Right lobe of liver (tissue), 6 donors: ENCODE results near the gene PPP1R27. TPM values are rescaled to one million over a fixed set of nuclear protein-coding genes. Genes with fewer than 3 reads are reported as not detected.
A peak's percentile ranks its signal among the peaks of the same experiment; 100 is the strongest.

Source experiments
- ATAC-seq, 4 donors: fragments of 200-7000 bp; cut with Tn5 transposase; one replicate each; pipeline ENCODE4 v1.9.1; 2020; ENCODE audit warnings: mild to moderate bottlenecking in 4 of 4, moderate library complexity in 4 of 4
- DNase-seq, 3 donors: peaks; one replicate each; pipeline ENCODE4 v3.0.0-alpha.2; 2020
- H3K27ac ChIP-seq, 3 donors: fragments of 200-600 bp; one replicate each; pipeline ENCODE4 v1.8.0; 2022
- H3K27me3 ChIP-seq, 2 donors: fragments of 200-600 bp; one replicate each; pipeline ENCODE4 v1.8.0; 2022
- H3K36me3 ChIP-seq, 4 donors: fragments of 200-600 bp; sonication (generic) in 1 of 4; one replicate each; pipeline versions ENCODE4 v1.5.1 to v1.8.0; 2017 to 2022; ENCODE audit warnings: control low read depth in 1 of 4
- H3K4me1 ChIP-seq, 4 donors: fragments of 200-600 bp; sonication (generic) in 1 of 4; one replicate each; pipeline versions ENCODE4 v1.5.1 to v1.8.0; 2017 to 2022; ENCODE audit warnings: control low read depth in 1 of 4
- H3K4me3 ChIP-seq, 3 donors: fragments of 200-600 bp; one replicate each; pipeline ENCODE4 v1.8.0; 2022
- H3K9me3 ChIP-seq, 4 donors: fragments of 200-600 bp; sonication (generic) in 1 of 4; one replicate each; pipeline versions ENCODE4 v1.5.1 to v1.8.0; 2017 to 2022; ENCODE audit warnings: control low read depth in 1 of 4
- POLR2A ChIP-seq: fragments of 450-650 bp; IDR thresholded peaks from one replicate; pipeline ENCODE4 v1.6.1; 2017; ENCODE audit warnings: antibody characterized with exemption, mild to moderate bottlenecking
- WGBS: methylation state at CpG from one replicate; pipeline ENCODE4 v1.1.6; 2018; ENCODE audit warnings: low coverage, low lambda C conversion rate; ENCODE audit not compliant: insufficient coverage; ENCODE audit errors: missing lambda C conversion rate; 5-methylcytosine and 5-hydroxymethylcytosine counted together
- intact Hi-C, 2 donors: fragments of 100-400 bp; cut with DNase I; formaldehyde crosslinking; loops; one replicate each; pipeline versions ENCODE4 v1.11.2 to v1.14.1; 2022
- total RNA-seq, 6 experiments: library from RNA; depleted of rRNA in 2 of 6; stranded (reverse); fragments of >200 nt in 2 of 6; fragmentation: NEBNext Ultra II Directional in 3 of 6; extraction: Animal tissue kit (Norgen Biotek cat#: 25700) in 3 of 6; gene quantifications; one replicate each; pipeline versions ENCODE4 v1.1.0 to v1.2.4, GENCODE V29; 2016 to 2023
- TF ChIP-seq, protein P1 (sequence below), 4 donors: fragments of 200-600 bp in 3 of 4; fragments of 450-650 bp in 1 of 4; IDR thresholded peaks; one replicate each; pipeline versions ENCODE4 v1.5.1 to v1.8.0; 2016 to 2022; ENCODE audit warnings: antibody characterized with exemption in 4 of 4, mild to moderate bottlenecking in 2 of 4
- donor health status: DM: no; HTN: yes; CAD: no.
- donor health status: DM: no; HTN: no; CAD: no.
- donor health status: DM: no; HTN: no; CAD: no.
- donor health status: DM: no; HTN: yes; CAD: no.
- donor health status: DM: no; HTN: yes; CAD: no.

Gene PPP1R27
- total RNA-seq, 6 experiments from 2014 or later: 0.27 to 0.62 (median 0.40) TPM; not detected in 3

GRCh38 chr17:81811705-81812570, 22.9 kb downstream of the PPP1R27 start:
- Histone ChIP-seq H3K4me3 (no peak overlapping the region), H3K27ac (no peak overlapping the region), H3K4me1 (no peaks in the 10 kb centered on the region), H3K27me3 (no peaks in the 10 kb centered on the region), H3K36me3 (peaks cover 0 to 3% (median 0%) of the 10 kb centered on the region in 4 donors), H3K9me3 (no peaks in the 10 kb centered on the region)
- intact Hi-C loops: no loop called here
- DNase-seq (peak in 2 of 3 donors; percentile 47 to 61), ATAC-seq (peak; percentile 7 to 42 (median 16))
- TF ChIP-seq POLR2A: no peak
- TF ChIP-seq, protein P1, sequence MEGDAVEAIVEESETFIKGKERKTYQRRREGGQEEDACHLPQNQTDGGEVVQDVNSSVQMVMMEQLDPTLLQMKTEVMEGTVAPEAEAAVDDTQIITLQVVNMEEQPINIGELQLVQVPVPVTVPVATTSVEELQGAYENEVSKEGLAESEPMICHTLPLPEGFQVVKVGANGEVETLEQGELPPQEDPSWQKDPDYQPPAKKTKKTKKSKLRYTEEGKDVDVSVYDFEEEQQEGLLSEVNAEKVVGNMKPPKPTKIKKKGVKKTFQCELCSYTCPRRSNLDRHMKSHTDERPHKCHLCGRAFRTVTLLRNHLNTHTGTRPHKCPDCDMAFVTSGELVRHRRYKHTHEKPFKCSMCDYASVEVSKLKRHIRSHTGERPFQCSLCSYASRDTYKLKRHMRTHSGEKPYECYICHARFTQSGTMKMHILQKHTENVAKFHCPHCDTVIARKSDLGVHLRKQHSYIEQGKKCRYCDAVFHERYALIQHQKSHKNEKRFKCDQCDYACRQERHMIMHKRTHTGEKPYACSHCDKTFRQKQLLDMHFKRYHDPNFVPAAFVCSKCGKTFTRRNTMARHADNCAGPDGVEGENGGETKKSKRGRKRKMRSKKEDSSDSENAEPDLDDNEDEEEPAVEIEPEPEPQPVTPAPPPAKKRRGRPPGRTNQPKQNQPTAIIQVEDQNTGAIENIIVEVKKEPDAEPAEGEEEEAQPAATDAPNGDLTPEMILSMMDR (IDR thresholded peaks at IDR 0.05): no peak
- WGBS: no CpG with 5 or more reads among the region's 24 CpGs

- WGBS: 63% methylated on average over 5 of the region's 42 CpGs
- DNase-seq: peak in 1 of 3 donors; percentile 47
- no peak for ATAC-seq
- Histone ChIP-seq H3K4me3 (no peak overlapping the region), H3K9me3 (no peaks in the 10 kb centered on the region), H3K27me3 (no peaks in the 10 kb centered on the region), H3K36me3 (peaks cover 0 to 3% (median 0%) of the 10 kb centered on the region in 4 donors), H3K4me1 (peaks cover 0 to 1% (median 0%) of the 10 kb centered on the region in 4 donors), H3K27ac (no peak overlapping the region)
- TF ChIP-seq, protein P1 (IDR thresholded peaks at IDR 0.05): no peak
- TF ChIP-seq POLR2A: no peak
- intact Hi-C loops: no loop called here
These were observed 23.8 kb downstream of the PPP1R27 start for GRCh38 chr17:81810892-81811704.

DNA sequence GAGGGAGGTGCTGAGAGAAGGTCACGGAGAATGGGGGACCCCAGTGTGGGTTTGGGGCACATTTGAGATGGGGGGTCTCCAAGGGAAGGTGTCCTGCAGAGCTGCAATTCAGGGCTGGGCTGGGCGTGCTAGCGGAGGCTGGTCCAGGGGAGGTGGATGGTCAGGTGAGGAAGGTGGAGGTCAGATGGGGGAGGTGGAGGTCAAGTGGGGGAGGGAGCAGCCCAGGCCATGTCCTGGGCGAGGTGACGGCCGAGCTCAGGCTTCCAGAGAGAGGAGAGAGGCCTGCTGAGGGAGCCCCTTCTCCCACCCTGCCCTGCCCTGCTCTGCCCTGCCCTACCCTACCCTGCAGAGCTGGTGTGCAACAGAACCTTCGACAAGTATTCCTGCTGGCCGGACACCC, 24.4 kb downstream of the PPP1R27 start:
- ATAC-seq (no peak), DNase-seq (no peak)
- Histone ChIP-seq H3K4me1 (peaks cover 0 to 7% (median 0%) of the 10 kb centered on the region in 4 donors), H3K9me3 (no peaks in the 10 kb centered on the region), H3K27me3 (no peaks in the 10 kb centered on the region), H3K36me3 (peaks cover 0 to 3% (median 0%) of the 10 kb centered on the region in 4 donors), H3K4me3 (no peak overlapping the region), H3K27ac (no peak overlapping the region)
- intact Hi-C loops: no loop called here
- 81% methylated on average over 4 of the region's 8 CpGs for WGBS
- TF ChIP-seq, protein P1 (IDR thresholded peaks at IDR 0.05): no peak
- TF ChIP-seq POLR2A: no peak

DNA sequence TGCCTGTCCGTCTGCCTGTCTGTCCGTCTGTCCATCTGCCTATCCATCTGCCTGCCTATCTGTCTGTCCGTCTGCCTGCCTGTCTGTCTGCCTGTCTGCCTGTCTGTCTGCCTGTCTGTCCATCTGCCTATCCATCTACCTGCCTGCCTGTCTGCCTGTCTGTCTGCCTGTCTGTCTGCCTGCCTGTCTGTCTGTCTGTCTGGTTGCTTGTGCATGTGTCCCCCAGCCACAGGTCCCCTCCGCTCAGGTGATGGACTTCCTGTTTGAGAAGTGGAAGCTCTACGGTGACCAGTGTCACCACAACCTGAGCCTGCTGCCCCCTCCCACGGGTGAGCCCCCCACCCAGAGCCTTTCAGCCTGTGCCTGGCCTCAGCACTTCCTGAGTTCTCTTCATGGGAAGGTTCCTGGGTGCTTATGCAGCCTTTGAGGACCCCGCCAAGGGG, 25.3 kb downstream of the PPP1R27 start:
- Histone ChIP-seq H3K9me3 (no peaks in the 10 kb centered on the region), H3K27me3 (no peaks in the 10 kb centered on the region), H3K27ac (no peak overlapping the region), H3K4me3 (no peak overlapping the region), H3K36me3 (peaks cover 0 to 3% (median 0%) of the 10 kb centered on the region in 4 donors), H3K4me1 (peaks cover 0 to 7% (median 0%) of the 10 kb centered on the region in 4 donors)
- intact Hi-C loops: no loop called here
- 65% methylated on average over 4 of the region's 7 CpGs for WGBS
- TF ChIP-seq POLR2A: no peak
- TF ChIP-seq, protein P1 (IDR thresholded peaks at IDR 0.05): no peak
- ATAC-seq: no peak
- DNase-seq: no peak
